Measurements from ENCODE around the gene CABYR.

DNA sequence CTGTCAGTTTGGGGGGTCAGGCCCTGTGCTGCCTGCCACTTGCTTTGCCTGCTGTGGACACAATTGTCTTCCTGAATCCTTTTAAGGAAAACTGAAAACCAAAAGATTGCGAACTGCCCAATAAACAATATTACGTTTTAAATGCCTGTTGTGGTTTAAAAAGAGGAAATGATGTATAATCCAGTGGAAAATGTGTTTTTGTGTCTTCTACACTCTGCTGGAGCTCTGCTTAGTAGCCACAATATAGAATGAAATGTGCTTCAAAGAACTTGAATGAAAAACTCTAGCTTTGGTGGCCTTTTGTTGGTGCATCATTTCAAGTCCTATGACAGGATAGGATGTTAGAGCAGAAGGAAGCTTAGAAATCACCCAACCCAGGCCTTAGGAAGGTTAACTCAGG lies 23.2 kb upstream of the CABYR start:
- TF ChIP-seq ZNF121 (CRISPR knock-in tag; IDR thresholded peaks at IDR 0.05): no peak
- TF ChIP-seq, protein P1, sequence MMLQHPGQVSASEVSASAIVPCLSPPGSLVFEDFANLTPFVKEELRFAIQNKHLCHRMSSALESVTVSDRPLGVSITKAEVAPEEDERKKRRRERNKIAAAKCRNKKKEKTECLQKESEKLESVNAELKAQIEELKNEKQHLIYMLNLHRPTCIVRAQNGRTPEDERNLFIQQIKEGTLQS (CRISPR knock-in tag; conservative IDR thresholded peaks at IDR 0.05): no peak
